ENCODE results near the gene SMIM7.

GRCh38 chr19:16677055-16677454 is 17.1 kb upstream of the SMIM7 start:
- TF ChIP-seq, protein P1, sequence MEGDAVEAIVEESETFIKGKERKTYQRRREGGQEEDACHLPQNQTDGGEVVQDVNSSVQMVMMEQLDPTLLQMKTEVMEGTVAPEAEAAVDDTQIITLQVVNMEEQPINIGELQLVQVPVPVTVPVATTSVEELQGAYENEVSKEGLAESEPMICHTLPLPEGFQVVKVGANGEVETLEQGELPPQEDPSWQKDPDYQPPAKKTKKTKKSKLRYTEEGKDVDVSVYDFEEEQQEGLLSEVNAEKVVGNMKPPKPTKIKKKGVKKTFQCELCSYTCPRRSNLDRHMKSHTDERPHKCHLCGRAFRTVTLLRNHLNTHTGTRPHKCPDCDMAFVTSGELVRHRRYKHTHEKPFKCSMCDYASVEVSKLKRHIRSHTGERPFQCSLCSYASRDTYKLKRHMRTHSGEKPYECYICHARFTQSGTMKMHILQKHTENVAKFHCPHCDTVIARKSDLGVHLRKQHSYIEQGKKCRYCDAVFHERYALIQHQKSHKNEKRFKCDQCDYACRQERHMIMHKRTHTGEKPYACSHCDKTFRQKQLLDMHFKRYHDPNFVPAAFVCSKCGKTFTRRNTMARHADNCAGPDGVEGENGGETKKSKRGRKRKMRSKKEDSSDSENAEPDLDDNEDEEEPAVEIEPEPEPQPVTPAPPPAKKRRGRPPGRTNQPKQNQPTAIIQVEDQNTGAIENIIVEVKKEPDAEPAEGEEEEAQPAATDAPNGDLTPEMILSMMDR (IDR thresholded peaks at IDR 0.05), result no peak
- TF ChIP-seq ZFX (IDR thresholded peaks at IDR 0.05; ENCODE audit: borderline replicate concordance), result no peak

All from 22Rv1 (cell line).